HG02571 (cell line): ENCODE data around the gene ZNRF4.
"Not testable (repeated sequence)": the region's sequence is repeated elsewhere in the genome, so short reads cannot be mapped to it uniquely, and the experiment has no call there.

Experiments
- ATAC-seq: cut with Tn5 transposase; IDR thresholded peaks from one replicate; pipeline ENCODE4 v1.9.1; 2021; ENCODE audit warnings: mild to moderate bottlenecking, moderate library complexity; ENCODE audit not compliant: unreplicated experiment

Gene ZNRF4

DNA sequence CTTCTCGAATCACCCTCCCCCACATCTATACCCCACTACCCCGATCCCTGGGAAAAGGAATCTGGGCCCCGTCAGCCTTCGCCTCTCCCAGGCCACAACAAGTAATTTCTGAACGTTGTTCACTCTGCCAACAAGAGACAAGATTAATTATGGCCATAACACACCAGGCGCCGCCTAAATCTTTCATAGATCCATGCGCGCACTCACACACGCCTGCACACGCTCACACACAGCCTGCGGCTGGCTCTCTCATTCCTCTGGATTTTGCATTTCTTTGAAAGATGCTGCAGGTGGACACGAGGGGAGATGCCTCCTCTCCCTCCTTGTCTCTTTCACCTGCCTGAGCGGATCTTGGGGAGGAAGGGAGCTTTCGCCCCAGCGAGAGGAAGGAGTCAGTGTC is 17.1 kb downstream of the ZNRF4 start:
- no peak for ATAC-seq

DNA sequence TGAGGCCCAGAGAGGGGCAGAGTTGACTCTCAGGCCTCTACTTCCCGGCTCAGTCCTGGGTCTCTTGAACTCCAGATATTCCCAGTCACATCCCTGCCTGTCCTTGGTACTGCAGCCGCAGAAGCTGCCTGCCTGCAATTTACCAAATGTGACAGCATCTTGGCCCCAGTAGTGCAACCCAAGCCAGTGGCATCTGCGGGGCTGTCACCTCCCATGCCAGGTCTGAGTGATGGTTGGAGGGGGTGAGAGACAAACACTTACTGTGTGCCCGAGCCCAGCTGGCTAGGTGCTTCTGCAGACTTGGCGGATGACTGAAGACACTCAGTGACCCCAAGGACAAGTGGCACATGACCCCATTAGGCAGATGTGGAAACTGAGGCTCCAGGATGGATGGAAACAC is 18.4 kb downstream of the ZNRF4 start:
- ATAC-seq, result no peak

DNA sequence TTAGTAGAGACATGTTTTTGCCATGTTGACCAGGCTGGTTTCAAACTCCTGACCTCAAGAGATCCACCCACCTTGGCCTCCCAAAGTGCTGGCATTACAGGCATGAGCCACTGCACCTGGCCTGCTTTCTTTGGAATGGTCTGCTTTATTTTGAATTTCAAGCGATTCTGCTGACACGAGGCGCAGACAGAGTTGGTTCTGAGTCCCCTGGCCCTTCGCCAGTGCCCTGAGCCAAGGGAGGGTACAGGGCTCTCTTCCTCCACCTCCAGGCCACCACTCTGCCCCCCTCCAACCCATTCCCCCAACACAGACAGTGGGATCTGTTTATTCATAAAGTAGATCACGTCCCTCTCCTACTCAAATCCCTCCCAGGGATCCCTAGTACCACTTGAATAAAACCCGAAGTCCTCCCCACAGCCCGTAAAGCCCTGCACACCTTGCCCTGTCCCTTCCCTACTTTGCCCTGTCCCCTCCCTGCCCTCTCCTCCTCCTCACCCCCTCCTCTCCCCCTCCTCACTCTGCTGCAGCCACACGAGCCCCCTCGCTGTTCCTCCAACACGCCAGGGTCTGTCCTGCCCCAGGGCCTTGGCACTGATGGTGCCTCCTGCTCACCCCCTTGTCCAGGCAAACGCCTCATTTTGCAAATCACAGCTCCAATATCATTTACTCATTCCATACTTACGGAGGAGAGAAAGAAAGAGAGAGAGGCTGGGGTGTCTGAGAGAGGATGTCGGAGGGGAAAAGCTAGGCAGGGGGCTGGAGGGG is 22.4 kb downstream of the ZNRF4 start:
- ATAC-seq, result no peak

DNA sequence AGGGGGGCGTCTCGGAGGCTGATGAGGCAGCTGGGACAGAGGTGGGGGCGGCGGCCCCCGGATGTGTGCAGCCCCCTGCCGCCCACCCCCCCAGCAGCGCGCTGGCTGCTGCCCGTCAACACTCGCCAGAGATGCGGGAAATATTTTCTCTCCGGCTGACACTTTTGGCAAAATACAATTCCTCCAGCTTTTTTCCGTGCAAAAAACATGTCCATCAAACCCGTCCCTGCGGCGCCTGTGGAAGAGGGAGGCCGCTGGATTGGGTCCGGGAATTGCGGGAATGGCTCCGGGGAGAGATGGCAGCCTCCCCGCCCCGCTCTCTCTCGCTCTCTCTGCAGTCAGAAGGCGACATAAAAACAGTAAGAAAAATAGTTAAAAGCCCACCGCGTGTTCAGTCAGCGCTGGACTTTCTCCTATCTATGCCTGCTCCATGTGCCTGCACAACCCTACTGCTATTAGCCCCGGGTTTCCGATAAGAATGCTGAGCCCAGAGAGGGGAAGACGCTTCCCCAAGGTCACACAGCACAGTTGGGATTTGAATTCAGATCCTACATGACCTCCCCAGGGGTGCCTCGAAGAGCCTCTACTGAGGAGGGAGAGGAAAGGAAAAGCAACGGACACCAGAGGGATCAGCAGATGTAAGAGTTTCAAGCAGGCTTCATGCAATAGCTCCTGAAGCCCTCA is 23.2 kb downstream of the ZNRF4 start:
- ATAC-seq, result no peak

DNA sequence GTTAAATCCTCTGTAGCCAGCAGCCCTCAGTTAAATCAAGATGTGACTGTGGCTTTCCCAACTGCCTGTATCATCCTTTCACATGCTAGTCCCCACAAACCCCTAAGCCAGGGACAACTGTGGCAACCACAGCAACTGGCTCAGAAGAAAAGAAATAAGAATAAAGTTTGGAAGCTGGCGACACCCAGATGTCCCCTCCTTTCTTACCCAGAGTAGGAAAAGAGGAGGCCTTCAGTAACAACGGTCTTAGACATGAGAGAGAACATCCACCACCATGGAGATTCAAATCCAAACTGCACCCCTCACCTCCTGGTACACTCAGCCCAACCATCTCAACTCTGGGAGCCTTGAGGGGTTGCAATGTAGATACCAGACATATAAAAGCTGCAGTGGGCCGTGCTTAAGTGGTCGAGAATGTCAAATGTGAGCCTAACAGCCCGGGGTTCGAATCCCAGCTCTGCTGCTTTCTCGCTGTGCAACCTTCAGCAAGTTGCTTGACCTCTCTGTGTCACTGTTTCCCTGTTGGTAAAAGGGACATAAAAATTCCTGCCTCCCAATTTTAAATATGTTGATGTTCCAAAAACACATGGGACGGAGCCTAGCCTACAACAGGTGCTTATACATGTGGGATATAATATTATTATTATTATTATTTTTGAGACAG is 23.8 kb downstream of the ZNRF4 start:
- ATAC-seq, result no peak

DNA sequence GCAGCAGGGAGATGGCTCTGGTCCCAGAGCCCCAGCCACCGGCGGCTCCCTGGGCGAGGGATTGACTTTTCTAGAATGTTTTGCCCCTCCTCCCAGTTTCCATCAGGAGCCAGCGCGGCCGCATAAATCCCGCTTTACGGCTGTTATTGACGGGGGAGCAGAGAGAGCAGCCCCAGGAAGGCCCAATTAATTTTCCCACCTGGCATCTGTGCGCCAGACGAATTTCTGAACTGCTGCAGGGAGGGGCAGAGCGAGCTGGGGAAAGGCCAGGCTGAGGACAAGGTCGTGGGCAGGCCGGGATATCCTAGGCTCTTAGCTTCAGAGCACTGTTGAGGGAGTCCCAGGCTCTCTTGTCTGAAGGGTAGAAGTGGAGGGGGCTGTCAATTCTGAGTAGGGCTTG is 24.7 kb downstream of the ZNRF4 start:
- no peak for ATAC-seq

DNA sequence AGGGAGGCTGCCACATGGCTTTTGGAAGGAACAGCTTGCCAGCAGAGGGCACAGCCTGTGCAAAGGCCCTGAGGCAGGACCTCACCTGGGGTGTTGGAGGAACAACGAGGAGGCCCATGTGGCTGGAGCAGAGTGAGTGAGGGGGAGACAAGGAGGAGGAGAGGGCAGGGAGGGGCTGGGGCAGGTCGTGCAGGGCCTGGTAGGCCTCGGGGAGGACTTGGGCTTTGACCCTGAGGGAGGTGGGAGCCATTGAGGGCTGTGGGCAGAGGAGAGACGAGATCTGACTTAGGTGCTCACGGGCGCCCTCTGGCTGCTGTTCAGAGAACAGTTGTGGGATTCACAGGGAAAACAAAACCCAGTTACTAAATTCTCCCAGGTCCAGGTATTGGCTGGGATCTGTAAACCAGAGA is 25.2 kb downstream of the ZNRF4 start:
- no peak for ATAC-seq

DNA sequence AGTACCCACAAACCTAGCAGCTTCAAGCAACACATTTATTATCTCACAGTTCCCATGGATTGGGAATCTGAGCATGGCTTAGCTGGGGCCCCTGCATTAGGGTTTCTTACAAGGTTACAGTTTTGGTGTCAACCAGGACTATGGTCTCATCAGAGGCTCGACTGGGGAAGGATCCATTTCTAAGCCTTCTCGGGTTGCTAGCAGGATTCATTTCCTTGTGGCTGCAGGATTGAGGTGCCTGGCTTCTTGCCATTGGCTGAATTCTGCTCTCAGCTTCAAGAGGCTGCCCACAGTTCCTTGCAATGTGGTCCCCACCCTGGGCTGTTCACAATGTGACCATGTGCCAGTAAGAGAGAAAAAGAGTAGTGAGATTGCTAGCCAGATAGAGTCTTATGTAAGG is 26.7 kb downstream of the ZNRF4 start:
- no peak for ATAC-seq

DNA sequence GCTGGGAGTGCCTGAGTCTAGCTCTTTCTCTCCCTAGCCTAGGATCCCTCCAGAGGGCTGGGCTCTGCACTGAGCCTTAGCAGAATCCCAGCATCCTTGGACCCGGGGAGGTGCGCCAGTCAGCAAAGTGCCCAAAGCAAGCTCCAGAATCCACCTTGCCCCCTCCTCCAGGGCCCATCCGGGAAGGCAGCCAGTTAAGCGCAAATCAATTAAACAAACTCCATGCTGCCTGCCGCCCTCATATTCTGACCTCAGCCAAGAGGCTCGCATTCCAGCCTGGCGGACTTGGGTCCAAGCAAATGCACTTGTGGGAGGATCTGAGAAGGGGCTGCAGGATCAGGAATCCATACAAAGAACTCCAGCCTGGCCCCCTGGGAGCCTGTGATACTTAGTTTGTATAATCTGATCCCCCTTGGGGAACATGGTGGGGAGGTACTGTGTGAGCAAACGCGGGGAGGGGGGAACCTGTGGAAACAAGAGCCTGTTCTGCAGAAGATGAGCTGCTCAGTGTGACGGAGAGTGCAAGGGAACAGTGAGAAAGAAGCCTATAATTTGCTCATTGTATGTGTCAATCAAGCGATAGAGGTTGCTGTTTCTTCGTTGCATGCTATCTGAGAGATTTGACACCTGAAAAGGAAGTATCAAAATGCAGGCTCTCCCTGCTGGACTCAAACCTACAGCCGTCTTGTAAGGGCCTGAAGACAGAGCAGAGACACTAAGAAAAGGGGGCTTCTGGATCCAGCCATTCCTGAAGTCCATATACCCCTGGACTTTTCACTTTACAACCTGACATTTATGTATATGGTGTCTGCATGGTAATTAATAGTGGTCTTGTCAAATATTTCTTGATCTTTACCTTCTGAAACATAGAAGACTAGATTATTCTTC is 29.4 kb downstream of the ZNRF4 start:
- ATAC-seq, result no peak

DNA sequence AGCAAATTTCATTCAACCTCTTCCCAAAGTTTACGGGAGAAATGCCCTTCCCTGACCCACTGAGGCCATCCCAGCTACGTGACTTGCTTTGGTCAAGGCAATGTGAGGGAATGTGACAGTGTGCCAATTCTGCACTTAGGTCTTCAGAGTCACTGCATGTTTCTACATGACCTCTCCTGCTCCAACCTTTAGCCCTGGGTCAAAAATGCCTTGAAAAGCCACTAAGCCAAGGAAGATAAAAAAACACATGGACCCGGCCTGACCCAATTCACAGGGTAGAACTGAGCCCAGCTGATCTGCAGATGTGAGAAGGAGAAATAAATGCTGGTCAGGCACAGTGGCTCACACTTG is 30.0 kb downstream of the ZNRF4 start:
- ATAC-seq, result no peak

DNA sequence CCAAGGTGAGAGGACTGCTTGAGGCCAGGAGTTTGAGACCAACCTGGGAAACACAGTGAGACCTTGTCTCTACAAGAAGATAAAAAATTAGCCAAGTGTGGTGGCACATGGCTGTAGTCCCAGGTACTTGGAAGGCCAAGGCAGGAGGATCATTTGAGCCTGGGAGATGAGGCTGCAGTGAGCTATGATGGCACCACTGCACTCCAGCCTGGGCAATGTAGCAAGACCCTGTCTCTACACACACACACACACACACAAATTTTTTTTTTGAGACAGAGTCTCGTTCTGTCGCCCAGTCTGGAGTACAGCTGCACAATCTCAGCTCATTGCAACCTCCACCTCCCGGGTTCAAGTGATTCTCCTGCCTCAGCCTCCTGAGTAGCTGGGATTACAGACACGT is 30.4 kb downstream of the ZNRF4 start:
- ATAC-seq, result not testable (repeated sequence)

DNA sequence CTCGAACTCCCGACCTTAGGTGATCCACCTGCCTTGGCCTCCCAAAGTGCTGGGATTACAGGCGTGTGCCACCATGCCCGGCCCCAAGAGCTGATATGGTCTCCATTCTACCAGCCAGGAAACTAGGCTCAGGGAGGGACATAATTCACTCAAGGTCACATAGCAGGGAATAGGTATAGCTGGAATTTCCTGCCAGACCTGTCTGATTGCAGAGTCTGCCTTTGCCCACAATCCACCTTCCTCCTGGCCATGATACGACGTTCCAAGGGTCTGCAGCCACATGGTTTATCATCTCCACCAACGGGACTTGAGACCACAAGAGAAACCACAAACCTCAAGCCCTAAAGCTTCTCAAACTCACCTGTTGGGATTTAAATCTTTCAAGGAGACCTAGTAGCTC is 32.0 kb downstream of the ZNRF4 start:
- ATAC-seq, result no peak

DNA sequence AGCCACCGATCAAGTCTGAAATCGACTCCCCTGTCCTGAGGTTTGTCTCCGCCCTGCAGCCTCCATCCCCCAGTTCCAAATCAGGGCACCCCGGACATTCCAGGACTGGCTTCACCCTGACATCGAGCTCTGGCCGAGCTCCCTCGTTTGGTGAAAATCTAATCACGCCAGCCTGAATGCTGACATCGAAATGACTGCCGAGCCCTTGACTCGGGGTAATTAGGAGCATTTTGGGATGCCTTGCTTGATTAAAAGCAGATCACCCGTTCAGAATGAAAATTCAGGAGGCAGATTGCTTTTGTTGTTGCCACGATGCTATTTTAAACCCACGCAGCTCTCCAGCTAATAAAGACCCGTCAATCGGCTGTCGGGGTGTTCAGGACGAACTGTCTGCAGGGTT is 34.3 kb downstream of the ZNRF4 start:
- ATAC-seq, result no peak

DNA sequence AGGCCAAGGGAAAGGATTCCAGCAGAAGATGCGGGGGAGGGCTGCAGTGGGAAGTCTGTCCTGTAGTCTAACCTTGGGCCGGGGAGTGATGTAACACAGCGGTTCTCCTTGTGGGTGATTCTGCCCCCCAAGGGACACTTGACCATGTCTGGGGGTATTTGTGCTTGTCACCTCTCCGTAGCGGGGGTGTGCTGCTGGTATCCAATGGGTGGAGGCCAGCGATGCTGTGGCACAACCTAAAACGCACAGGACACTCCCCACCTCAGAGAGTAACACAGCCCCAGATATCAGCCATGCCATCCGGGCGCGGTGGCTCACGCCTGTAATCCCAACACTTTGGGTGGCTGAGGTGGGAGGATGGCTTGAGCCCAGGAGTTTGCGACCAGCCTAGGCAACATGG is 36.3 kb downstream of the ZNRF4 start:
- ATAC-seq, result no peak

DNA sequence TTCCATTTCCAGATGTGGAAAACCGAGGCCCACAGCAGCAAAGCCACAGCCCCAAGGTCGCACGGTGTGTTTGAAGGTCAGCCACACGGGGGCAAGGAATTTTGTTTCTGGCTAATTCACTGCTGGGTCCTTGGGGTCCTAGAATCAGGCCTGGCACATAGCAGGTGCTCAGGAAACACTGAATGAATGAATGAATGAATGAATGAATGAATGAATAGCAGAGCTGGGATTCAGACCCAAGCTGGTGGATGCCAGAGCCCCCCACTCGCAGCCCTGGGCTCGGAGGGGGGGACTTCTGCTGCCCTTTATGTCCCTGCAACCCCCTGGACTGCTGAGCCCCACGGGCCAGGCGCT is 37.0 kb downstream of the ZNRF4 start:
- no peak for ATAC-seq

DNA sequence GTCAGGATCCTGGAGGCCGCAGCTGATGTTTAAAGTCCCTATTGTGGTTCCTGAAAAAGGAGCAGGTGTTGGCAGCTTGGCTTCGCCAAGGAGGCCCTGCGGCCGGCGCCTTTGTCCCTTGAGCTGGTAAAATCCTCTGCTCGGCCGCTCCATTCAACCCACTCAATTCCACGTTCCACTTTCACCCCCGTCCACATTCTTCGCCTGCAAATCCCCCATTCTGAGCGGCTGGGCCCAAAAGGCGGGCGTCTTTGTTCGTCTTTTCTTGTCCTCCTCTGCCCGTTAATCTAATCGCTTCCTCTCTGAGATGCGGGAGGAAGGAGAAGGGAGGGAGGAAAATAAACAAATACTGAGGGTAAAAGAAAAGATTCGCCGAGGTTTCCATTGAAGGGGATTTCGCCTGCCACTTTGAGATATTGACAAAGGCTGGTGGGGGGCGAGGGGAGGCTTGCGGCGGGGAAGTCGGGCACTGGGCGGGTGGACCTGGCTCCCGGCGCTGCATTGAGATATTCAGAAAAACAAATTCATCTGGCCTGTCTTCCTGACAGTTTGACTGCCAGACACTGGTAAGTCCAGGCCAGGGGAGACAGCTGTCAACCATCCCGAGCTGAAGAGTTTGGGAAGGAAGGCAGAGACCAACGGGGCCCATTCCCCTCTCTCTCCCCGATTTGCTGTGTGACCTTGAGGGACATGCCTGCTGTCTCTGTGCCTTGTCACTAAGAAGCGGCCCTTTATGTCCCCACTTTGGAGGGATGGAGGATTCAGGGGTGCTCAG is 37.6 kb downstream of the ZNRF4 start:
- ATAC-seq, result no peak

DNA sequence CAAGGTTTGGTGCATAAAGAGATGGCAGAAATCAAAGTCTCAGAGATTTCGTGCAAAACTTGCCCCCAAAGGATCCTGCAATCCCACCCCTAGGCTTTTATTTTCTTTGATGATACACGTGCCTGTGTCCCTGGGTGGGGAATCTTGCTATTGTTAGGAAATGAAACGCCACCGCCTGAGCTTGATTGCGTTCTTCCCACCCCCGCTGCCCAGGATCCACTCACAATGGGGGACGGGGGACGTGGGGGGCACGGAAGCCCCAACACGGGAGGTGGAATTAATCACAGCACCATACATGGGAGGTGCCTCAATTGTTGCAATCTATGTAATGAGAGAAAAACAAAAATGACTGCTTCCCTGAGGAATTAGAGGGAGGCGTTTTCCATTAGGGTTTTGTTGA is 39.6 kb downstream of the ZNRF4 start:
- no peak for ATAC-seq

DNA sequence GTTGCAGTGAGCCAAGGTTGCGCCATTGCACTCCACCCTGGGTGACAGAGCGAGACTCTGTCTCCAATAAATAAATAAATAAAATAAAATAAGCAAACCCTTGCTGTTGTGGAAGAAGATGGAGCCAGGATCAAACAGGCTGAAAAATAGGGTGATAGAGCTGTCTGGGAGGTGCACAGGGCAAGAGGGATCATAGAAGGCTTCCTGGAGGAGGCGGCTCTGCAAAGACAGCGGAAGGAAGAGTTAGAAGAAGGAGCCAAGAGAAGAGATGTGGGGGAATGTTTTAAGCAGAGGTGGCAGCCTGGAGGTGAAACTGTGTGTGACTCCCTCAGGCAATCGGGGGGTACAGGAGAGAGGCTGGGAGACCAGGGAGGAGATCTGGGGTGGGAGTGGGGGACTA is 40.6 kb downstream of the ZNRF4 start:
- ATAC-seq, result no peak

DNA sequence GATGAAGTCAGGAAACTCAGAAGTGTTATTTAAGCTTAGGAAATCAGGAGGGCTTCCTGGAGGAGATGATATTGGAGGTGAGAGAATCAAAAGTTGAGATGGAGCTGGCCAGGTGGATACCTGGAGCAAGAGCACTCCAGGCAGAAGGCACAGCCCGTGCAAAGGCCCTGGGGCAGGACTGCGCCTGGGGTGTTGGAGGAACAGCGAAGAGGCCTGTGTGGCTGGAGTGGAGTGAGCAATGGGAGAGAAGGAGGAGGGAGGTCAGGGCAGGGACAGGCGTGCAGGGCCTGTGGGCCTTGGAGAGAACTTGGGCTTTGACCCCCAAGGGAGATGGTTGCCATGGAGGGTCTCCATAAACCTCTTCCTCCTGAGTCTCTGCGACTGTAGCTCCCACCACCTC is 42.1 kb downstream of the ZNRF4 start:
- ATAC-seq, result no peak

DNA sequence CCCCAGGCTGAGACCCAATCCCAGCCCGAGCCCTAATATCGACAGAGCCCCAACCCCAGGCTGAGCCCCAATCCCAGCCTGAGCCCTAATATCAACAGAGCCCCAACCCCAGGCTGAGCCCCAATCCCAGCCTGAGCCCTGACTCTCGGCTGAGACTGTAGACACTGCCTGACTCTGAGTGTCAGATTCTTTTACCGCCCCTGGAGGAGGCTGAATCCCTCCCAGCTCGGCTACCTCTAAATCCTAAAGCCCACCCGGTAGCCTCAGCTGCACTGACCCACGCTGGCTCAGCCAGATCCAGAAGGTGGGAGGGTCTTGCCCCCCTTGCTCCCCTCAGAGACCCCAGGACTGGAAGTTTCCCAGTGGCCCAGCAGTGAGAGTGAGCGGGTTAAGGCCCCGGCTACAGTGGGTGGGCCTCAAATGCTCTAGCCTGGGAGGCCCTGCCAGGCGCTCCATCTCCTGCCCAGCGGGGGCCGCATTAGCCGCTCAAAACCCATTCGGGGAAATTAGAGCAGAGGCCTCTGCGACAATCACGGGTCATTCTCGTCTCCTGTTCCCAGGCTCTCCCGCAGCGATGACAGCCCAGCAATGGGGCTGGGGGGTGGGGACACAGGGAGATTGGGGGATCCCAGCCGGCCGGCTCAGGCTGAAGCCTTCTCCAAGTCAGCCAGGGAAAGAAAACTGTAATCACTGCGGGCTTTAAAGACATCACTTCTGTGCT is 43.8 kb downstream of the ZNRF4 start:
- no peak for ATAC-seq
